ENCODE results near the gene MTARC2.
"Not testable (repeated sequence)": the region's sequence is repeated elsewhere in the genome, so short reads cannot be mapped to it uniquely, and the experiment has no call there.

Gene MTARC2

GRCh38 chr1:220748089-220748934 is at the start of gene MTARC2:
Gene MTARC2 (plus strand): TSS chr1:220748322. CDS start chr1:220748532, 210 bp downstream.
- peak; percentile 16 for DNase-seq

- DNase-seq, result no peak
Observed at GRCh38 chr1:220698607-220699016, 49.5 kb upstream of the MTARC2 start.

GRCh38 chr1:220699044-220699443 is 49.1 kb upstream of the MTARC2 start:
- no peak for DNase-seq

GRCh38 chr1:220700556-220701179 is 47.5 kb upstream of the MTARC2 start:
- DNase-seq, result no peak

- DNase-seq, result no peak
Observed at GRCh38 chr1:220701974-220702373, 46.1 kb upstream of the MTARC2 start.

GRCh38 chr1:220702733-220703270 is 45.3 kb upstream of the MTARC2 start:
- DNase-seq, result no peak

GRCh38 chr1:220703305-220703704 is 44.8 kb upstream of the MTARC2 start:
- no peak for DNase-seq

- no peak for DNase-seq
Observed at GRCh38 chr1:220705782-220706181, 42.3 kb upstream of the MTARC2 start.

- DNase-seq, result no peak
Observed at GRCh38 chr1:220706480-220706879, 41.6 kb upstream of the MTARC2 start.

GRCh38 chr1:220707160-220707559 is 41.0 kb upstream of the MTARC2 start:
- no peak for DNase-seq

- DNase-seq, result no peak
Observed at GRCh38 chr1:220708244-220708643, 39.9 kb upstream of the MTARC2 start.

GRCh38 chr1:220708936-220709801 is 39.0 kb upstream of the MTARC2 start:
- DNase-seq, result no peak

GRCh38 chr1:220710333-220710732 is 37.8 kb upstream of the MTARC2 start:
- DNase-seq, result no peak

GRCh38 chr1:220711056-220711809 is 36.9 kb upstream of the MTARC2 start:
- DNase-seq, result no peak

- DNase-seq, result not testable (repeated sequence)
Observed at GRCh38 chr1:220715986-220716385, 32.1 kb upstream of the MTARC2 start.

GRCh38 chr1:220717800-220718640 is 30.1 kb upstream of the MTARC2 start:
- DNase-seq, result no peak

- not testable (repeated sequence) for DNase-seq
Observed at GRCh38 chr1:220721266-220721665, 26.9 kb upstream of the MTARC2 start.

GRCh38 chr1:220726634-220727033 is 21.5 kb upstream of the MTARC2 start:
- no peak for DNase-seq

GRCh38 chr1:220727519-220727918 is 20.6 kb upstream of the MTARC2 start:
- DNase-seq, result no peak

GRCh38 chr1:220730486-220730885 is 17.6 kb upstream of the MTARC2 start:
- no peak for DNase-seq

GRCh38 chr1:220732137-220732536 is 16.0 kb upstream of the MTARC2 start:
- DNase-seq, result no peak

Data from CD4-positive, alpha-beta T cell treated with Interferon gamma for 1 hour (primary cell).